NT2/D1 (cell line): Measurements from ENCODE around the gene SRSF4.
"Not testable (repeated sequence)": the region's sequence is repeated elsewhere in the genome, so short reads cannot be mapped to it uniquely, and the experiment has no call there.

ENCODE experiments used
- DNase-seq: peaks from one replicate; pipeline ENCODE4 v3.0.0-alpha.2; 2011; ENCODE audit warnings: low read depth, low spot score
- H3K27me3 ChIP-seq: 2 replicates; pipeline ENCODE4 v1.6.0; 2011; ENCODE audit warnings: mild to moderate bottlenecking; ENCODE audit not compliant: insufficient read length, insufficient read depth
- H3K36me3 ChIP-seq: 2 replicates; pipeline ENCODE4 v1.6.1; 2011; ENCODE audit warnings: mild to moderate bottlenecking, low read length, mixed read lengths; ENCODE audit not compliant: insufficient read depth, insufficient read length
- H3K4me1 ChIP-seq: 2 replicates; pipeline ENCODE4 v1.5.1; 2011; ENCODE audit not compliant: insufficient read depth, insufficient read length
- H3K4me3 ChIP-seq: 2 replicates; pipeline ENCODE4 v1.5.1; 2011; ENCODE audit warnings: low read depth; ENCODE audit not compliant: insufficient read length
- H3K9ac ChIP-seq: 2 replicates; pipeline ENCODE4 v1.6.0; 2011; ENCODE audit warnings: low read depth; ENCODE audit not compliant: insufficient read length
- H3K9me3 ChIP-seq: 2 replicates; pipeline ENCODE4 v1.5.1; 2011; ENCODE audit warnings: mild to moderate bottlenecking, low read length; ENCODE audit not compliant: insufficient read depth
- SUZ12 ChIP-seq: IDR thresholded peaks from 2 replicates; pipeline ENCODE4 v1.6.1; 2011; ENCODE audit not compliant: insufficient read length, insufficient read depth; ENCODE audit errors: extremely low read depth
- YY1 ChIP-seq: IDR thresholded peaks from 2 replicates; pipeline ENCODE4 v1.6.1; 2011; ENCODE audit not compliant: insufficient read length, insufficient read depth
- ZNF274 ChIP-seq: IDR thresholded peaks from 2 replicates; pipeline ENCODE4 v1.6.1; 2011; ENCODE audit warnings: mild to moderate bottlenecking, low read depth, low read length

The SRSF4 gene

DNA sequence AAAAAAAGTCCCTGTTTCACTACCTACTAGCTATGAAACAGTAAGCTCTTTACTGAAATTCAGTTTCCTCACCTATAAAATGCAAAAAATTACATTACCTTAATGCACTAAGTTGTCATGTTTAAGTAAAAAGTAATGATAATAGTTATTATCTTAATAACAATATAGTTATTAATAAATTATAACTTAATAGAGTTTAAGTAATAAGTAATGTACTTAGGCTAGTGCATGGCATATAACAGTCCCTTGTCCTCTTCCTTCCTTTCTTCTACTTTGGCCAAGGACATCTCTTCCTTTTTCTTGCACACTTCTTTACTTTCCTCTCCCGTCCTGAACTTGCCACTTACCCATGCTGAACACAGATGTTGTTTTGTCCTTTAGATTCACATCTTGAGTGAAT, 67.0 kb downstream of the SRSF4 start:
- Histone ChIP-seq H3K9me3 (no peaks in the 10 kb centered on the region), H3K27me3 (no peaks in the 10 kb centered on the region), H3K9ac (no peak overlapping the region)

DNA sequence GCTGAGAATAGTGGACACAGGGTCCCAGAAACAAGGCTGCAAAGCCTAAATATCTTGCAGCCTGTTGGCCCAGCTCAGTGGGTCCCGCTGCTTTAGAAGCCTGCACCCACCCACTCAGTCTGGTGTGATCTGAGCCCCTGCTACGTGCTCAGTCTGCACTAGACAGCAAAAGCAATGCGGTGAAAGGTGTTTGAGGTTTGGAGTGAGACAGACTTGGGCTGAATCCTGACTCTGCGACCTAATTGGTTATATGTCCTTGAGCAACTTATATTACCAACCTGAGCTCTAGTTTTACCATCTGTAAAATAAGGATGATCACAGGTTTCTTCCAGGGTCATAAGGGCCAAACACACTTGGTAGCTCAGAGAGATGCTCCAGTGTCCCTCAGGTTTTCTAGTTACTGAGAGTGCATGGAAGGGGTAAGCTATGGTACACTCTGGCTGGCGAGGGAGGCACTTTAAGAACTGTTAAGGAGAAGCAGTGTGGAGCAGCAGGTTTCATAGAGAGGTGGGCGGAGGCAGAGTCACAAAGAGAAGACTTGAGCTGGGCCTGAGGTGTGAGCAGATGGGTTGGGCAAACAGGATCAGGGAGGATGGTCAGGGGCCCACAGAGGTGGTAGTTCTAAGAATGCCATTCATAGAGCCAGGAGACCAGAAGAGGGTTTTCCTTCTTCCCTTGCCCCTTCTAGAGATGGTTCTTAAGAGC, 68.1 kb downstream of the SRSF4 start:
- no peaks in the 10 kb centered on the region for H3K9me3 ChIP-seq
- peak overlapping the region; percentile 53 for H3K9ac ChIP-seq
- no peak overlapping the region for H3K4me3 ChIP-seq
- H3K36me3 ChIP-seq = peaks cover 33% of the 10 kb centered on the region
- no peak for DNase-seq
- TF ChIP-seq SUZ12 = no peak
- TF ChIP-seq ZNF274 = no peak
- TF ChIP-seq YY1 = no peak
- H3K4me1 ChIP-seq = peaks cover 19% of the 10 kb centered on the region
- H3K27me3 ChIP-seq = no peaks in the 10 kb centered on the region

More for the DNA sequence above, 67.0 kb downstream of the SRSF4 start:
- H3K4me3 ChIP-seq = no peak overlapping the region
- H3K4me1 ChIP-seq = peaks cover 13% of the 10 kb centered on the region
- DNase-seq = no peak
- TF ChIP-seq YY1 = no peak
- no peak for TF ChIP-seq SUZ12
- no peak for TF ChIP-seq ZNF274
- peaks cover 41% of the 10 kb centered on the region for H3K36me3 ChIP-seq

DNA sequence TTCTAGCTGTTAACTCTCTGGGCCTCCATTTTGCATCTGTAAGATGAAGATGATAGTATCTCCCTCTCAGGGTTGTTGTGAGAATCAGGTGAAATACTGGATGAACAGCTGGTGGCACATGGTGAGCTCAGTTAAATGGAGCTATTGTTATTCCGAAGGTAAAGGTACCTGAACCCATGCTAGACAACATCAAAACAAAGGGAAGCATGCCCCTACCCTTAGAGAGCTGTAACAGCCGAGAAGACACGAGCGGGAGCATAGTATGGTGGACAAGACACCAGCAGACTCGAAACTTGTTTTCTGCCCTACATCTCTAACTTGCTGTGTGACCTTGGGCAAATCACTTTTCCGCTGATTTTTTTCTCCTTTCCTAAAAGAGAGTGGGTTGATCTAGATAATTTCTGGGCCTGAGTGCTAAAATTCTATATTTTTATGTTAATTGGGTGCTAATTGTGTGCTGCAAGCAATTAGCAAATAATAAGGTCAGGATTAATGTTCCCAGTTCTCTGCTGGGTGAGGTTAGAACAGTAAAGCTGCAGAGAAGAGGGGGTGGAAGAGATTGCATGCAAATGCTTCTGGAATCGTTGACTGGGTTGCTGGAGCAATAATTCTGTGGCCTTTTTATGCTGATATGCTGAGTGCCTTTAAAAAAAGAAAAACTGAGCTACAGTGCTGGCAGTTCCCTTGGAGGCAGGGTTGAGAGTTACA, 68.8 kb downstream of the SRSF4 start:
- no peak for DNase-seq
- H3K36me3 ChIP-seq = peaks cover 30% of the 10 kb centered on the region

DNA sequence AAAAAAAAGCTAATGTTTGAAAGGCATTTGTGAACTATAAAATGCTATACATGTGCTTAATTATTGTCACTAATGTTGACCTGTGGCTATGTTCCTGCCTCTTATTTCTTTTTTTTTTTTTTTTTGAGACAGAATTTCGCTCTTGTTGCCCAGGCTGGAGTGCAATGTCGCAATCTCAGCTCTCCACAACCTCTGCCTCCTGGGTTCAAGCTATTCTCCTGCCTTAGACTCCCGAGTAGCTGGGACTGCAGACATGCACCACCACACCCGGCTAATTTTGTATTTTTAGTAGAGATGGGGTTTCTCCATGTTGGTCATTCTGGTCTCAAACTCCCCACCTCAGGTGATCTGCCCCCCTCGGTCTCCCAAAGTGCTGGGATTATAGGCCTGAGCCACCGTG, 73.7 kb downstream of the SRSF4 start:
- Histone ChIP-seq H3K4me1 (peaks cover 14% of the 10 kb centered on the region), H3K36me3 (peaks cover 12% of the 10 kb centered on the region)
- not testable (repeated sequence) for H3K27me3 ChIP-seq, H3K9me3 ChIP-seq, DNase-seq, H3K4me3 ChIP-seq, H3K9ac ChIP-seq

More for the DNA sequence above, 68.8 kb downstream of the SRSF4 start:
- TF ChIP-seq YY1 = no peak
- no peaks in the 10 kb centered on the region for H3K9me3 ChIP-seq
- H3K4me1 ChIP-seq = peaks cover 19% of the 10 kb centered on the region
- H3K4me3 ChIP-seq = no peak overlapping the region
- peak overlapping the region; percentile 53 for H3K9ac ChIP-seq
- H3K27me3 ChIP-seq = no peaks in the 10 kb centered on the region

DNA sequence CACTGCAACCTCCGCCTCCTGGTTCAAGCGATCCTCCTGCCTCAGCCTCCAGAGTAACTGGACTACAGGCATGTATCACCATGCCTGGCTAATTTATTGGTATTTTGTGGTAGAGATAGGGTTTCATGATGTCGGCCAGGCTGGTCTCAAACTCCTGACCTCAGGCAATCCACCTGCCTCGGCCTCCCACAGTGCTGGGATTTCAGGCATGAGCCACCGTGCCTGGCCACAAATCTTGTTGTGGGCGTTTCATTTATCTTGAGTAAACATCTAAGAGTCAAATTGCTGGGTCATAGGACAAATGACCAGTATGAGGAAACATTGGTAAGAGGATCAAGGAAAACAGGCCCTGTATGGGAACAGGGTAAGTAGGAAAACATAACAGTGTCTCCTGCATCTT, 75.9 kb downstream of the SRSF4 start:
- H3K36me3 ChIP-seq = peaks cover 2% of the 10 kb centered on the region
- H3K9me3 ChIP-seq = no peaks in the 10 kb centered on the region
- no peak overlapping the region for H3K4me3 ChIP-seq
- peaks cover 5% of the 10 kb centered on the region for H3K4me1 ChIP-seq
- DNase-seq = no peak
- H3K27me3 ChIP-seq = no peaks in the 10 kb centered on the region
- H3K9ac ChIP-seq = no peak overlapping the region
- TF ChIP-seq ZNF274 = no peak
- TF ChIP-seq SUZ12 = no peak
- no peak for TF ChIP-seq YY1

DNA sequence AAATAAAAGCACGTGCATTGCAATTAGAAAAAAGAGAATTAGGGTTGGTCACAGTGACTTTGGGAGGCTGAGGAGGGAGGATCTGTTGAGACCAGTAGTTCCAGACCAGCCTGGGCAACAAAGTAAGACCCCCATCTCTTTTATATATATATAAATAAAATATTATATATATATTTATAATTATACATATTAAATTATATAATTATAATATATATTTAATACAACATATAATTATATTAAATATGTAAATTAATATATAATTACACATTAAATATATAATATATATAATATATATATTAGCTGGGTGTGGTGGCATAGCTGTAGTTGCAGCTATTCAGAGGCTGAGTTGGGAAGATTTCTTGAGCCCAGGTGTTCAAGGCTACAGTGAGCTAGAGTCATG, 81.2 kb downstream of the SRSF4 start:
- DNase-seq = no peak
- peaks cover 6% of the 10 kb centered on the region for H3K36me3 ChIP-seq
- no peak overlapping the region for H3K4me3 ChIP-seq
- no peak for TF ChIP-seq YY1
- TF ChIP-seq ZNF274 = no peak
- TF ChIP-seq SUZ12 = no peak
- no peaks in the 10 kb centered on the region for H3K27me3 ChIP-seq
- no peaks in the 10 kb centered on the region for H3K4me1 ChIP-seq
- H3K9me3 ChIP-seq = no peaks in the 10 kb centered on the region
- no peak overlapping the region for H3K9ac ChIP-seq

DNA sequence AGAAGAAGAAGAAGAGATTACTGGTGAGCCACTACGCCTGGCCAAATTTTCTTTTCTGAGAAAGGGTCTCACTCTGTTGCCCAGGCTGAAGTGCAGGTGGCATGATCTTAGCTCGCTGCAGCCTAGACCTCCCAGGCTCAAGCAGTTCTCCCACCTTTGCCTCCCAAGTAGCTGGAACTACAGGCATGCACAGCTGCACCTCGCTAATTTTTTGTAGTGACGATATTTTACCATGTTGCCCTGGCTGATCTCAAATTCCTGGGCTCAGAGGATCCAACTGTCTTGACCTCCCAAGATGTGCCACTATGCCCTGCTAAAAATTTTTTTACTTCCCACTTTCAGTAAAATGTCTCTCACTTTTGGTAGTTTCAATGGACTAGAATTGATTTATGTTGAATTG, 82.4 kb downstream of the SRSF4 start:
- Histone ChIP-seq H3K4me3 (no peak overlapping the region), H3K4me1 (no peaks in the 10 kb centered on the region), H3K9me3 (no peaks in the 10 kb centered on the region), H3K27me3 (no peaks in the 10 kb centered on the region), H3K36me3 (peaks cover 6% of the 10 kb centered on the region), H3K9ac (no peak overlapping the region)
- TF ChIP-seq YY1 = no peak
- TF ChIP-seq ZNF274 = no peak
- no peak for DNase-seq
